Amniotic stem cell (primary cell): ENCODE results near the gene OR11H12.
"Not testable (repeated sequence)": the region's sequence is repeated elsewhere in the genome, so short reads cannot be mapped to it uniquely, and the experiment has no call there.

Experiments used
- DNase-seq: peaks from one replicate; lab custom pipeline; 2025; lab: John Stamatoyannopoulos, UW

The OR11H12 gene, protein sequence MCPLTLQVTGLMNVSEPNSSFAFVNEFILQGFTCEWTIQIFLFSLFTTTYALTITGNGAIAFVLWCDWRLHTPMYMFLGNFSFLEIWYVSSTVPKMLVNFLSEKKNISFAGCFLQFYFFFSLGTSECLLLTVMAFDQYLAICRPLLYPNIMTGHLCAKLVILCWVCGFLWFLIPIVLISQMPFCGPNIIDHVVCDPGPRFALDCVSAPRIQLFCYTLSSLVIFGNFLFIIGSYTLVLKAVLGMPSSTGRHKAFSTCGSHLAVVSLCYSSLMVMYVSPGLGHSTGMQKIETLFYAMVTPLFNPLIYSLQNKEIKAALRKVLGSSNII

DNA sequence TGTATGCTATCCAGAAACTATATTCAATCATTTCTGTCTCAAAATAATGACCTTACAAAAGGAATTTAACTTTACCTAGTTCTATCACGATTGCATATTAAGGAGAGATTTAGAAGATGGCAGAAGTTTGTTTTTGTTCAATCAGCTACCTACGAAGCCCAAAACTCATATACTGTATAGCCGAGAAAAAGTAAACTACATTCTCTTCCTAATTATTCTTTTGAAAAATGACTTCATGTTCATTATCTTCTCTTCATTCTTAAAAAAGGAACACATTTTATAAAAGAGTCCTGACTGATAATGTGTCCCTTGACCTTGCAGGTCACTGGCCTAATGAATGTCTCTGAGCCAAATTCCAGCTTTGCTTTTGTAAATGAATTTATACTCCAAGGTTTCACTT lies at the start of gene OR11H12:
TSS of gene OR11H12 (plus strand) at position 301 of the 400 bp plus-strand sequence. CDS start at position 301, 0 bp downstream.
- DNase-seq, result not testable (repeated sequence)

DNA sequence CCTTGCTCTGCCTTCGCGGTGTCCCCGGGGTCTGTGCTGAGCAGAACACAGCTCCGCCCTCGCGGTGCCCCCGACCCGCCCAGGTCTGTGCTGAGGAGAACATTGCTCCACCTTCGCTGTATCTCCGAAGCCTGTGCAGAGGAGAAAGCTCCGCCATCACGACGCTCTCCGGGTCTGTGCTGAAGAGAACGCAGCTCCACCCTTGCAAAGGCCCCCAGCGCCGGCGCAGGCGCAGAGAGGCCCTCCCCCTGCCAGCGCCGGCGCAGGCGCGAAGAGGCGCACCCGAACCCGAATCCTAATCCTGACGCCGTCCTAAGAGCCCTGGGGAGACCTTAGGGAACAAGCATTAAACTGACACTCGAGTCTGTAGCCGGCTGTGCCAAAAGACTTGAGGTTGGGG lies 18.0 kb upstream of the OR11H12 start:
- DNase-seq, result not testable (repeated sequence)

DNA sequence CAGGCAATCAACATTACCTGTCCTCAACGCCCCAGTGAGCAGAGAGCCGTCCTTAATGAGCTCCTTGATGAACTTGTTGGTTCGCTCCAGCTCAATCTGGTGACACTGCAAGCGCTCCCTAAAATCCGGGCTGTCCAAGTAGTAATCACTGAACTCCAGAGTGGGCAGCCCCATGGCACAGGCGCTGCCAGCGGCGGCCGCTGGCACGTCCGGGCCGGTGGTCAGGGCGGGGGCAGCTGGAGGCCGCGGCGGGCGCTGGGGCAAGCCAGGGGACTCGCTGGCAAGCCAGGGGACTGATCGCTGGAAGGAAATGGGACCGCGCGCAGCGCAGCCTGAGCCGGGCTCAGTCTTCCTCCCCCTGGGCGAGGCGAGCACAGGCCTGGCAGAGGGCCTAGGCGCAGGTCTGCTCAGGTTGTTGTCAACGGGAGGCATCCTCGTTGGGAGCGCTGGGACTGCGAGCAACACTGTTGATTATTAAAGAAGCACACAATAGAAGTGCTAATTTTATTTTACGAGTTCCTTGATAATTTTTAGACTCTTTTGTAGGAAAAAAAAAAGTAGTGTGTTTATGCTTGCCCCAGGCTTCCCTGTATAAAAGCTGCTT lies 25.8 kb downstream of the OR11H12 start:
- not testable (repeated sequence) for DNase-seq

DNA sequence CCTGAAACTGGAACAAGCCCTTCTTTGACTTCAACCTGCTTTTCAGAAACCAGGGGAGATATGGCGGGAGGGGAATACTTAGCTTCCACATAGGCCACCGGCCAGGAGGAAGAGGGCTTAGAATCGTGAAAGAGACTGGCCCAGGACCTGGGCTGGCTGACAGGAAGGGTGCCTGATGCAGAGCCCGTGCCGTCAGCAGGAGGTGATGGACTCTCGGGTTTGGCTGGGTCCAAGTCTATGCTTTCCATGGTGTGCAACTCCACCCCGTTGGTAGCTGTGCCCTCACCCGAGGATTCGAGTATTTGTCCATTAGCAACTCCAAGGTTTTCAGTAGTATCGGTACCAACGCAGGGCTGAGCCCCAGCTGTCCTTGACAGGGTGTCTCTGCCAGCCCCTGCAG lies 35.1 kb downstream of the OR11H12 start:
- not testable (repeated sequence) for DNase-seq

DNA sequence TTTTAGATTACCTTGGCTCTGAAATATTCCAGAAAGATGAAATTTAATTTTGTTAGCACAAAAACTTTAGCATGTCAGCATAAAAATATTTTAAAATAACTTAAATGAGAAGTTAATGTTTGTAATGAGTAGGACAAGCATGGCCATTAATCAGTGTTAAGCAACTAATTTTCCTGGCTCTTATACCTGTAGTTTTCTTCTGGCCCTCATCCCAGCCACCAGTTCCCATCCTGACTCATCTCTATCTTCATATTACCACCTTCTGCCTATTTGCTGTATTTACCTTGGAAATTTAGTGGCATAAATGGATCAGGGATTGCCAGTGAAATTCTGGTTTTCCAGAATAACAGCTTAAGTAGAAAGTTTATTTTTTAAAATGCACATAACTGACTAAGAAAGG lies 37.1 kb downstream of the OR11H12 start:
- DNase-seq, result not testable (repeated sequence)

DNA sequence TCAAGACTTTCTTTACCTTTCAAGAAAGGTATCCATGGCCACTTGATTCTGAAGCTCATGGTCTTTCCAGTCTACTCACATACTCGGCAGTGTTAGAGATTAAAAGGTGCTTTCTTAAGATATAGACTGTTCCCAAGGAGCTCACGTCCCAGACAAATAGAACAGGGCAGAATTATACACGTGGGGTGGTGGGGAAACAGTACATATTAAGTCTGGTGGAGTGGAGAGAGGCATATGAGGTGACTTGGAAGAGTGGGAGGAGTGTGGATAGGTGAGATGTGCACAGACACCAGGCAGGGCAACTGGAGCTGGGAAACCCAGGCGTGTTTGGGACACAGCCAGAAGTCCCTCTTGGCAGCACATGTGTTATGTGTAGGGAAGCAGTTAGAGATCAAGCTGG lies 37.9 kb downstream of the OR11H12 start:
- not testable (repeated sequence) for DNase-seq

DNA sequence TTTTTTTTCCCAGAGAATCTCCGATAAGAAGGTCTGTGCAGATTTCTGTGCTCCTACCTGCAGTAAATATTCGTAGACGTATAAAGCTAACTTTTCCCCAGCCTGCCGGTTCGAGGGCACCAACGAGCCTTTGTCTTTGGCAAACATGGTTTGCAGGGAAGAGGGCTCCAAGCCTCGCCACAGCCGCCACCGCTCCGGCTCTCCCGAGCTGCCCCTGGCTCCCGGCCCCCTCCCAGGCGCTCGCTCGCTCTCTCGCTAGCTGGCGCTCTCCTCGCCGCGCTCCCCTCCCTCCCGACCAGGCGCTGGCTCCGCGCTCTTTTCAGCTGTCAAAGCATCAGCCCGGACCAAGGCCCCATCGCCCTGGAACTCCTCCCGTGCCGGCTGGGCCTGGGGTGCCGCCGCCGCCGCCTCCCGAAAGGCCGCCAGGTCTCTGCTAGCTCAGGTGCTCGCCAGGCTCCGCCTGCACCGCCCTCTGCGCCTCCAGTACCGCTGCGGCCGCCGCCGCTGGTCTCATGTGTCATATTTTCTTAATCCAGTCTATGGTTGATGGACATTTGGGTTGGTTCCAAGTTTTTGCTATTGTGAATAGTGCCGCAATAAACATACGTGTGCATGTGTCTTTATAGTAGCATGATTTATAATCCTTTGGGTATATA lies 45.3 kb downstream of the OR11H12 start:
- DNase-seq, result not testable (repeated sequence)
